GM23338 (cell line): ENCODE data around the gene RNF150. TPM values are rescaled to one million over a fixed set of nuclear protein-coding genes. Genes with fewer than 3 reads are reported as not detected.

Experiments
- ATAC-seq: fragments of 200-7000 bp; cut with Tn5 transposase; 3 replicates; pipeline ENCODE4 v1.9.1; 2020
- DNase-seq: peaks from one replicate; pipeline ENCODE4 v3.0.0-alpha.2; 2015; ENCODE audit warnings: low spot score
- H2AFZ ChIP-seq: fragments of 200-600 bp; sonication (generic); 2 replicates; pipeline ENCODE4 v1.8.0; 2016; ENCODE audit warnings: antibody characterized with exemption, mild to moderate bottlenecking, moderate library complexity
- H3F3A ChIP-seq: fragments of 200-600 bp; sonication (generic); replicated peaks from 2 replicates; pipeline ENCODE4 v1.8.0; 2017; ENCODE audit warnings: antibody characterized with exemption, mixed run types, low read depth
- H3K27ac ChIP-seq: fragments of 200-600 bp; sonication (generic); 2 replicates; pipeline ENCODE4 v1.6.1; 2016; ENCODE audit warnings: low read depth
- H3K27me3 ChIP-seq: fragments of 200-600 bp; sonication (generic); 2 replicates; pipeline ENCODE4 v1.8.0; 2016; ENCODE audit warnings: mild to moderate bottlenecking, mixed run types, moderate library complexity; ENCODE audit not compliant: insufficient read depth
- H3K36me3 ChIP-seq: fragments of 200-600 bp; sonication (generic); 2 replicates; pipeline ENCODE4 v1.8.0; 2016; ENCODE audit warnings: mild to moderate bottlenecking; ENCODE audit not compliant: insufficient read depth
- H3K4me1 ChIP-seq: fragments of 200-600 bp; sonication (generic); 2 replicates; pipeline ENCODE4 v1.8.0; 2016; ENCODE audit warnings: mild to moderate bottlenecking, moderate library complexity; ENCODE audit not compliant: insufficient read depth
- H3K4me2 ChIP-seq: fragments of 200-600 bp; sonication (generic); 2 replicates; pipeline ENCODE4 v1.7.1; 2017; ENCODE audit warnings: mixed run types
- H3K4me3 ChIP-seq: fragments of 200-600 bp; sonication (generic); 2 replicates; pipeline ENCODE4 v1.6.1; 2016; ENCODE audit warnings: mixed run types
- H3K79me2 ChIP-seq: fragments of 200-600 bp; sonication (generic); replicated peaks from 2 replicates; pipeline ENCODE4 v1.8.0; 2017; ENCODE audit warnings: mild to moderate bottlenecking; ENCODE audit not compliant: insufficient read depth
- H3K9me2 ChIP-seq: fragments of 200-600 bp; sonication (generic); 2 replicates; pipeline ENCODE4 v1.8.0; 2017; ENCODE audit not compliant: insufficient read depth
- H4K20me1 ChIP-seq: fragments of 200-600 bp; sonication (generic); replicated peaks from 2 replicates; pipeline ENCODE4 v1.8.0; 2017; ENCODE audit warnings: mild to moderate bottlenecking; ENCODE audit not compliant: insufficient read depth
- H3K27ac Mint-ChIP-seq: 2 replicates; pipeline ENCODE4 v1.8.0; 2020; ENCODE audit warnings: inconsistent platforms, mild to moderate bottlenecking, moderate library complexity, mixed read lengths
- H3K27me3 Mint-ChIP-seq: 3 replicates; pipeline ENCODE4 v1.8.0; 2022; ENCODE audit warnings: low read depth, mild to moderate bottlenecking, moderate library complexity, mixed read lengths, inconsistent platforms; ENCODE audit not compliant: insufficient read depth, poor library complexity
- H3K36me3 Mint-ChIP-seq: 3 replicates; pipeline ENCODE4 v1.8.0; 2021; ENCODE audit warnings: low read depth, mild to moderate bottlenecking, inconsistent platforms, moderate library complexity, mixed read lengths
- H3K4me1 Mint-ChIP-seq: 3 replicates; pipeline ENCODE4 v1.8.0; 2020; ENCODE audit warnings: mild to moderate bottlenecking, inconsistent platforms, mixed read lengths
- H3K4me3 Mint-ChIP-seq: 3 replicates; pipeline ENCODE4 v1.8.0; 2021; ENCODE audit warnings: moderate library complexity, mild to moderate bottlenecking, inconsistent platforms, mixed read lengths
- H3K9me3 Mint-ChIP-seq: 3 replicates; pipeline ENCODE4 v1.8.0; 2020; ENCODE audit warnings: moderate library complexity, mild to moderate bottlenecking, inconsistent platforms, mixed read lengths
- CREB1 ChIP-seq: fragments of 250-450 bp; sonication (Bioruptor Pico); IDR thresholded peaks from 2 replicates; pipeline ENCODE4 v1.5.0; 2020; ENCODE audit warnings: low read depth, mild to moderate bottlenecking, moderate library complexity
- CTCF ChIP-seq, 2 experiments: fragments of 200-600 bp in 1 of 2; sonication (generic) in 1 of 2; conservative IDR thresholded peaks; 2 replicates each; pipeline versions ENCODE4 v1.5.1 to v1.6.1; 2016 to 2017; ENCODE audit warnings: antibody characterized with exemption in 2 of 2, low read depth in 2 of 2, mild to moderate bottlenecking in 2 of 2, moderate library complexity in 1 of 2
- EZH2 ChIP-seq: fragments of 200-600 bp; sonication (generic); IDR thresholded peaks from one replicate; pipeline ENCODE4 v1.8.0; 2017; ENCODE audit warnings: antibody characterized with exemption, mild to moderate bottlenecking, low read depth; ENCODE audit not compliant: unreplicated experiment
- EZH2phosphoT487 ChIP-seq: fragments of 200-600 bp; sonication (generic); IDR thresholded peaks from one replicate; pipeline ENCODE4 v1.8.1; 2018; ENCODE audit warnings: antibody characterized with exemption; ENCODE audit not compliant: unreplicated experiment
- JUNB ChIP-seq: IDR thresholded peaks from one replicate; pipeline ENCODE4 v1.6.1; 2016; ENCODE audit warnings: antibody characterized with exemption; ENCODE audit not compliant: unreplicated experiment
- STAT1 ChIP-seq: IDR thresholded peaks from one replicate; pipeline ENCODE4 v1.6.1; 2016; ENCODE audit warnings: antibody characterized with exemption; ENCODE audit not compliant: unreplicated experiment
- polyA plus RNA-seq: library from polyadenylated mRNA; unstranded; fragments of >200 nt; fragmentation: Nextera tagmentation; extraction: Ambion mirVana; gene quantifications from 2 replicates; pipeline ENCODE4 v1.2.1, GENCODE V29; 2016
- total RNA-seq: library from RNA; depleted of rRNA; stranded (reverse); fragments of >200 nt; shearing (Covaris generic); gene quantifications from 2 replicates; pipeline ENCODE4 v1.2.3, GENCODE V29; 2014
- TF ChIP-seq, protein P1 (sequence below): fragments of 250-450 bp; sonication (Bioruptor Pico); IDR thresholded peaks from 2 replicates; pipeline ENCODE4 v1.5.0; 2020; ENCODE audit warnings: mild to moderate bottlenecking, moderate library complexity

The RNF150 gene
- total and polyA plus RNA-seq, 2 experiments from 2014 or later = 1.3 to 6.1 TPM

DNA sequence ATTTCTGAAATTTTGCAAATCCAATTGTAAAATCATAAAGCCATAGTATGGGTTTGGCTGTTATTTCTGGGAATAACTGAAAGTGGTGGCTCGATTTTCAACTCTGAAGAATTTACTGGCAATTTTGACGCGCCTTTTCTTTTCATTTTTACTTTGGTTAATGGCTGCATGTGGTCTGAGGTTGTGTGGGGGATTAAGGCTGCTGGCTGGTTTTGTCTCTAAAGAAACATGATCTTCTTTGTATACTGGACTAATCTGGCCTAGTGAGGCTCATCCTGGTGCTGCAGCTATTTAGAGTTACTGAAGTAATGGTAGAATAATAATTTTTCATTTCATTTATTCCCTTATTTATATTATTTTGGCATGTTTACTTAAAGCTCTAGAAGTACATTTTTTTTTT, 164.0 kb downstream of the RNF150 start:
- H3K4me2 ChIP-seq = no peak overlapping the region

More for the DNA sequence above, 164.0 kb downstream of the RNF150 start:
- H3K27ac Mint-ChIP-seq = no peak overlapping the region
- H3K27me3 Mint-ChIP-seq = no peaks in the 10 kb centered on the region
- no peaks in the 10 kb centered on the region for H3K36me3 Mint-ChIP-seq
- Histone ChIP-seq H3K9me2 (no peaks in the 10 kb centered on the region), H4K20me1 (no peaks in the 10 kb centered on the region), H3K79me2 (no peaks in the 10 kb centered on the region), H3K4me1 (no peaks in the 10 kb centered on the region), H3K27ac (no peak overlapping the region), H3F3A (no peaks in the 10 kb centered on the region), H3K36me3 (no peaks in the 10 kb centered on the region), H3K4me3 (no peak overlapping the region), H2AFZ (no peak overlapping the region), H3K27me3 (no peaks in the 10 kb centered on the region)
- ATAC-seq (no peak), DNase-seq (no peak)
- TF ChIP-seq EZH2 (no peak), JUNB (no peak), CTCF (conservative IDR thresholded peaks at IDR 0.05; ENCODE audit: low read depth in 2 of 2) (no peak), STAT1 (no peak), EZH2phosphoT487 (no peak), CREB1 (CRISPR knock-in tag) (no peak)
- TF ChIP-seq, protein P1, sequence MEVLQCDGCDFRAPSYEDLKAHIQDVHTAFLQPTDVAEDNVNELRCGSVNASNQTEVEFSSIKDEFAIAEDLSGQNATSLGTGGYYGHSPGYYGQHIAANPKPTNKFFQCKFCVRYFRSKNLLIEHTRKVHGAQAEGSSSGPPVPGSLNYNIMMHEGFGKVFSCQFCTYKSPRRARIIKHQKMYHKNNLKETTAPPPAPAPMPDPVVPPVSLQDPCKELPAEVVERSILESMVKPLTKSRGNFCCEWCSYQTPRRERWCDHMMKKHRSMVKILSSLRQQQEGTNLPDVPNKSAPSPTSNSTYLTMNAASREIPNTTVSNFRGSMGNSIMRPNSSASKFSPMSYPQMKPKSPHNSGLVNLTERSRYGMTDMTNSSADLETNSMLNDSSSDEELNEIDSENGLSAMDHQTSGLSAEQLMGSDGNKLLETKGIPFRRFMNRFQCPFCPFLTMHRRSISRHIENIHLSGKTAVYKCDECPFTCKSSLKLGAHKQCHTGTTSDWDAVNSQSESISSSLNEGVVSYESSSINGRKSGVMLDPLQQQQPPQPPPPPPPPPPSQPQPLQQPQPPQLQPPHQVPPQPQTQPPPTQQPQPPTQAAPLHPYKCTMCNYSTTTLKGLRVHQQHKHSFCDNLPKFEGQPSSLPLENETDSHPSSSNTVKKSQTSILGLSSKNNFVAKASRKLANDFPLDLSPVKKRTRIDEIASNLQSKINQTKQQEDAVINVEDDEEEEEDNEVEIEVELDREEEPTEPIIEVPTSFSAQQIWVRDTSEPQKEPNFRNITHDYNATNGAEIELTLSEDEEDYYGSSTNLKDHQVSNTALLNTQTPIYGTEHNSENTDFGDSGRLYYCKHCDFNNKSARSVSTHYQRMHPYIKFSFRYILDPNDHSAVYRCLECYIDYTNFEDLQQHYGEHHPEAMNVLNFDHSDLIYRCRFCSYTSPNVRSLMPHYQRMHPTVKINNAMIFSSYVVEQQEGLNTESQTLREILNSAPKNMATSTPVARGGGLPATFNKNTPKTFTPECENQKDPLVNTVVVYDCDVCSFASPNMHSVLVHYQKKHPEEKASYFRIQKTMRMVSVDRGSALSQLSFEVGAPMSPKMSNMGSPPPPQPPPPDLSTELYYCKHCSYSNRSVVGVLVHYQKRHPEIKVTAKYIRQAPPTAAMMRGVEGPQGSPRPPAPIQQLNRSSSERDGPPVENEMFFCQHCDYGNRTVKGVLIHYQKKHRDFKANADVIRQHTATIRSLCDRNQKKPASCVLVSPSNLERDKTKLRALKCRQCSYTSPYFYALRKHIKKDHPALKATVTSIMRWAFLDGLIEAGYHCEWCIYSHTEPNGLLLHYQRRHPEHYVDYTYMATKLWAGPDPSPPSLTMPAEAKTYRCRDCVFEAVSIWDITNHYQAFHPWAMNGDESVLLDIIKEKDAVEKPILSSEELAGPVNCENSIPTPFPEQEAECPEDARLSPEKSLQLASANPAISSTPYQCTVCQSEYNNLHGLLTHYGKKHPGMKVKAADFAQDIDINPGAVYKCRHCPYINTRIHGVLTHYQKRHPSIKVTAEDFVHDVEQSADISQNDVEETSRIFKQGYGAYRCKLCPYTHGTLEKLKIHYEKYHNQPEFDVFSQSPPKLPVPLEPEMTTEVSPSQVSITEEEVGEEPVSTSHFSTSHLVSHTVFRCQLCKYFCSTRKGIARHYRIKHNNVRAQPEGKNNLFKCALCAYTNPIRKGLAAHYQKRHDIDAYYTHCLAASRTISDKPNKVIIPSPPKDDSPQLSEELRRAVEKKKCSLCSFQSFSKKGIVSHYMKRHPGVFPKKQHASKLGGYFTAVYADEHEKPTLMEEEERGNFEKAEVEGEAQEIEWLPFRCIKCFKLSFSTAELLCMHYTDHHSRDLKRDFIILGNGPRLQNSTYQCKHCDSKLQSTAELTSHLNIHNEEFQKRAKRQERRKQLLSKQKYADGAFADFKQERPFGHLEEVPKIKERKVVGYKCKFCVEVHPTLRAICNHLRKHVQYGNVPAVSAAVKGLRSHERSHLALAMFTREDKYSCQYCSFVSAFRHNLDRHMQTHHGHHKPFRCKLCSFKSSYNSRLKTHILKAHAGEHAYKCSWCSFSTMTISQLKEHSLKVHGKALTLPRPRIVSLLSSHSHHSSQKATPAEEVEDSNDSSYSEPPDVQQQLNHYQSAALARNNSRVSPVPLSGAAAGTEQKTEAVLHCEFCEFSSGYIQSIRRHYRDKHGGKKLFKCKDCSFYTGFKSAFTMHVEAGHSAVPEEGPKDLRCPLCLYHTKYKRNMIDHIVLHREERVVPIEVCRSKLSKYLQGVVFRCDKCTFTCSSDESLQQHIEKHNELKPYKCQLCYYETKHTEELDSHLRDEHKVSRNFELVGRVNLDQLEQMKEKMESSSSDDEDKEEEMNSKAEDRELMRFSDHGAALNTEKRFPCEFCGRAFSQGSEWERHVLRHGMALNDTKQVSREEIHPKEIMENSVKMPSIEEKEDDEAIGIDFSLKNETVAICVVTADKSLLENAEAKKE (CRISPR knock-in tag) = no peak
- peaks cover 9% of the 10 kb centered on the region for H3K4me1 Mint-ChIP-seq
- H3K4me3 Mint-ChIP-seq = no peak overlapping the region
- no peaks in the 10 kb centered on the region for H3K9me3 Mint-ChIP-seq
